ENCODE measurements around the gene OPN1SW.

The OPN1SW gene

DNA sequence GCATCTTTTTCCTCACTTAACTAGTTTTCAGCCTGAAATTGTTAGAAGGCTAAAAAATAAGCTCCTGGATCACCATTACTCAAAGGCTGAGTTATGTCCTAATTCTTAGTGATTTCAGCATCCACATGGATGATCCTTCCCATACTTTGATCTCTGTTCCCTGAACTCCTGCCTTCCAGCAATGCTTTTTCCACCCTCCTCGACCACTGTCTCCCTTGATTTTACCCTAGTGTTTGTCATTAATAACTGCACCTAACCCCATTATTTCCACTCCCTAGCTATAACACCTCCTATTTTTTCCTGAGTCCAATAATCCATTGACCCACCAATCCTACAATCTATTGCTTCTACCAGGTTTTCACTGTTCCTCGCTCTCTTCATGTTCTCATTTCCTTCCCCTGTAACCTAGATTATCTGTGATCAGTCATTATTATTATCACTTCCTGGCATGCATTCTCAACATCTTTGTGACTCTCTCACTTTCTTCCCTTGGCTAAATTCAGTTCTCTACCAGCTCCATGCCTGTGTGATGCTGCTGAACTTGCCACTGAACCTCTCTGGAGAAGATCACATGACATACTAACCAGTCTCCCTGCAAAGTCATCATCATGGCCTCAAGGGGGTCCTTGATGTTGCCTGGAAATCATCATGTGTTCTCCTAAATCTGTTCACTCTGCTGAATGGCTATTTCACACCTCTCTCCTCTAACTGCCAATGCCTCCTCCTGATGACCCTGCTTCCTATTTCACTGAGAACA lies 42.9 kb downstream of the OPN1SW start:
- DNase-seq (ENCODE audit: low spot score): no peak

DNA sequence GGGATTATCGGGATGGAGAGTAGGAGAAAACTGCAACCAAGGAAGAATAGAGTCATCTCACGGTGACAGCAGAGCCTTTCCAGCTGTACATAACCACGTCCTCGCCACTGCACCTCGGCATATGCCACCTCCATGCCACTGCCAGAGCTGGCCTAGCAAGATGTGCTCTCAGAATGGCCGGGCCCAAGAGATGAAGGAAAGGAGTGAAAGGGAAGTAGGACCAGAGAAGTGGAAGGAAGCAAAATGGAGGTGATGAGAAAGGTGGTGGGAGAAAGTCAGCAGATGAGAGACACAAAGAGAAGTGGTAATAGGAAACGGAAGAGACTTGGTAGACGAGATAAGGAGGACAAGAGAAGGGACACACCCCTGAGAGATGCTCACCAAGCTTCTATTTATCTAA lies 44.4 kb downstream of the OPN1SW start:
- no peak for DNase-seq (ENCODE audit: low spot score)

GRCh38 chr7:128729494-128729893 lies 46.1 kb downstream of the OPN1SW start:
- no peak for DNase-seq (ENCODE audit: low spot score)

DNA sequence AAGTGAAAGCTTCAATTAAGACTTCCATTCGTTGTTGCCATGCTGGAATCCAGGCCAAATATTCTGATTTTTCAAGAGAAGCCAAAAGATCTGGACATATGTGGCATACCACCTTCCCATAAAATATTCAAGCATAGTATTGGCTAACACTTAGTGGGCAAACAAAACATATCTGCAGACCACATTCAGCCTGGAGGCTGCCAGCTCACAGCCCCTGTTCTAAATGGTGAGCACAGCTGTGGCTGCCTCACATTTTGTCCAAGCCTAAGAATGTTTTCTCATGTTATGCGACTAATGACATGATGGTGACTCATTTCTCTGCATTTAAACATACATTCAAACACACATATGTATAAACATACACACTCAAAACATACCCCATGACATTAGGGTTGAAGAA lies 47.0 kb downstream of the OPN1SW start:
- DNase-seq (ENCODE audit: low spot score): no peak

DNA sequence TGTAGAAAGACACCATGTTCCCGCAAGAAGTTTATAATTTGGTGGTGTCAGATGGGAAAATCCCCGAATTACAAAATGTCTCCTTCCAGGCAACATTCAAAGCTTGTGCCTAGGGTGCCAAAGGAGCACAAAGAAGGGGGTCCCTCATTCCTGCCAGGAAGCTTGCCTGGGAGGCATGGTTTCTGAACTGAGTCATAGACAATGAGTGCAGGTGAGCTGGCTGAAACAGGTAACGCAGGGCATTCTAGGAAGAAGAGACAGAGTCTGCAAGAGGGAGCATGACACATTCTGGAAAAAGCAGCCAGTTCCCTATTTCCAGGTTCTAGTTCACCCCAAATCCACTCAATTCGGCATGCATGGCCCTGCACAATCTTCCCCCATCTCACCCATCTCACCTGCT lies 48.4 kb downstream of the OPN1SW start:
- DNase-seq (ENCODE audit: low spot score): no peak

- DNase-seq (ENCODE audit: low spot score): no peak
These were observed 48.9 kb downstream of the OPN1SW start for GRCh38 chr7:128726737-128727072.

GRCh38 chr7:128726059-128726736 lies 49.4 kb downstream of the OPN1SW start:
- DNase-seq (ENCODE audit: low spot score): no peak

- DNase-seq (ENCODE audit: low spot score): no peak
These were observed 50.1 kb downstream of the OPN1SW start for GRCh38 chr7:128725531-128725930.

DNA sequence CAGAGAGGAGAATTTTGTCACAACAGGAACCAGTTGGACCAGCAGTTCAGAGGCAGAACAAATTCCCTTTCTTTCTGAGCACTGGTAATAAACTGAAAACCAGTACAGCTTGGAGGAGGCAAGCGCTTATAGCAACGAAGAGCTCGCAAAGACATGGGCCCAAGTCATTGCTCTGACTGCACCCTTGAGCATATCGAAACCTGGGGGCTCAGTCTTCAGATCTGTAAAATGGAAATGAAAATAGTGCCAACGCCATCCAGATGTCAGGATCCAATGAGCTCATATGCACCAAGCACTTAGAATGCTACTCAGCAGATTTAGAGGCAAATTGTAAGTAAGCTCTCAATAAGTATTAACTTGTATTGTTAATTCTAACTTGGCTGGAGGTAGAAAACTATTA lies 50.9 kb downstream of the OPN1SW start:
- DNase-seq (ENCODE audit: low spot score): no peak
